SK-N-SH (cell line): Measurements from ENCODE around the gene MT1M. TPM values are rescaled to one million over a fixed set of nuclear protein-coding genes. Genes with fewer than 3 reads are reported as not detected.

Source experiments
- CTCF ChIA-PET: fragments of 300-600, 350-600 bp; formaldehyde crosslinking; extraction: SDS; loops from one replicate; lab custom pipeline; 2021; lab: Yijun Ruan, JAX
- POLR2A ChIA-PET: fragments of 350-600 bp; sonication (Branson Sonifier 250); formaldehyde crosslinking; extraction: SDS; loops from one replicate; lab custom pipeline; 2020; ENCODE audit warnings: antibody characterized with exemption, inconsistent platforms; lab: Yijun Ruan, JAX
- DNase-seq: peaks from one replicate; pipeline ENCODE4 v3.0.0; 2012
- H2AFZ ChIP-seq: fragments of 200-600 bp; sonication (generic); 2 replicates; pipeline ENCODE4 v1.8.1; 2016; ENCODE audit warnings: antibody characterized with exemption, mild to moderate bottlenecking, low read depth
- H3F3A ChIP-seq: fragments of 200-600 bp; sonication (generic); replicated peaks from 2 replicates; pipeline ENCODE3; 2016; ENCODE audit warnings: antibody characterized with exemption, mild to moderate bottlenecking; ENCODE audit not compliant: insufficient read depth
- H3K27ac ChIP-seq, 2 experiments: fragments of 200-500 bp in 1 of 2; fragments of 200-600 bp in 1 of 2; sonication (Bioruptor generic) in 1 of 2; sonication (generic), shearing (Covaris generic) in 1 of 2; 2 replicates each; pipeline versions ENCODE4 v1.5.1 to v1.6.1; 2014 to 2016; ENCODE audit warnings: low read depth in 2 of 2, inconsistent platforms in 1 of 2, low read length in 1 of 2, mild to moderate bottlenecking in 1 of 2, mixed read lengths in 1 of 2
- H3K27me3 ChIP-seq: fragments of 200-600 bp; sonication (generic), shearing (Covaris generic); 2 replicates; pipeline ENCODE4 v1.6.1; 2016; ENCODE audit warnings: mixed run types; ENCODE audit not compliant: insufficient read depth
- H3K36me3 ChIP-seq, 2 experiments: fragments of 200-500 bp in 1 of 2; fragments of 200-600 bp in 1 of 2; sonication (Bioruptor generic) in 1 of 2; sonication (generic) in 1 of 2; replicated peaks in 1 of 2; 2 replicates each; pipeline versions ENCODE3 to v1.5.1; 2014 to 2016; ENCODE audit warnings: low read length in 1 of 2, mild to moderate bottlenecking in 1 of 2; ENCODE audit not compliant: insufficient read depth in 2 of 2, control insufficient read depth in 1 of 2
- H3K4me1 ChIP-seq, 2 experiments: fragments of 200-500 bp in 1 of 2; fragments of 200-600 bp in 1 of 2; sonication (Bioruptor generic) in 1 of 2; sonication (generic), shearing (Covaris generic) in 1 of 2; 2 replicates each; pipeline versions ENCODE4 v1.5.1 to v1.6.1; 2014 to 2016; ENCODE audit warnings: low read depth in 1 of 2, low read length in 1 of 2, mixed run types in 1 of 2; ENCODE audit not compliant: insufficient read depth in 2 of 2, control insufficient read depth in 1 of 2
- H3K4me2 ChIP-seq: fragments of 200-600 bp; sonication (generic), shearing (Covaris generic); 2 replicates; pipeline ENCODE4 v1.6.1; 2017; ENCODE audit warnings: mixed run types
- H3K4me3 ChIP-seq, 2 experiments: fragments of 200-500 bp in 1 of 2; fragments of 200-600 bp in 1 of 2; sonication (Bioruptor generic) in 1 of 2; sonication (generic), shearing (Covaris generic) in 1 of 2; 2 replicates each; pipeline versions ENCODE4 v1.5.1 to v1.8.1; 2014 to 2016; ENCODE audit warnings: low read depth in 2 of 2, inconsistent platforms in 1 of 2, low read length in 1 of 2, mild to moderate bottlenecking in 1 of 2, mixed read lengths in 1 of 2, moderate library complexity in 1 of 2
- H3K79me2 ChIP-seq: fragments of 200-600 bp; sonication (generic); 2 replicates; pipeline ENCODE4 v1.8.1; 2017; ENCODE audit warnings: mild to moderate bottlenecking; ENCODE audit not compliant: insufficient read depth
- H3K9ac ChIP-seq: fragments of 200-600 bp; sonication (generic); 2 replicates; pipeline ENCODE4 v1.6.1; 2017; ENCODE audit warnings: mixed run types
- H3K9me2 ChIP-seq: fragments of 200-600 bp; sonication (generic); 2 replicates; pipeline ENCODE4 v1.6.1; 2017; ENCODE audit warnings: mixed run types
- H3K9me3 ChIP-seq: fragments of 200-600 bp; sonication (generic); 2 replicates; pipeline ENCODE4 v1.6.1; 2017; ENCODE audit warnings: mixed run types, mild to moderate bottlenecking, moderate library complexity
- H4K20me1 ChIP-seq: fragments of 200-600 bp; sonication (generic); 2 replicates; pipeline ENCODE4 v1.6.1; 2017; ENCODE audit warnings: mild to moderate bottlenecking, mixed run types; ENCODE audit not compliant: insufficient read depth
- FOXJ3 ChIP-seq: sonication (generic); formaldehyde crosslinking; IDR thresholded peaks from 2 replicates; pipeline ENCODE4 v1.5.1; 2020; ENCODE audit warnings: mild to moderate bottlenecking, missing genetic modification reagents
- JUND ChIP-seq: IDR thresholded peaks from 2 replicates; pipeline ENCODE4 v1.4.0; 2012
- MEF2A ChIP-seq: IDR thresholded peaks from 2 replicates; pipeline ENCODE4 v1.4.0; 2012; ENCODE audit warnings: low read depth, borderline replicate concordance
- MXI1 ChIP-seq: IDR thresholded peaks from 2 replicates; pipeline ENCODE4 v1.6.1; 2012; ENCODE audit warnings: mild to moderate bottlenecking, low read depth, low read length, improper control_type of control experiment
- POLR2AphosphoS5 ChIP-seq: IDR thresholded peaks from 2 replicates; pipeline ENCODE4 v1.6.1; 2012; ENCODE audit warnings: low read depth, low read length
- RXRA ChIP-seq: IDR thresholded peaks from 2 replicates; pipeline ENCODE4 v1.4.0; 2012; ENCODE audit warnings: low read depth, mild to moderate bottlenecking, borderline replicate concordance
- SIN3A ChIP-seq: IDR thresholded peaks from 2 replicates; pipeline ENCODE4 v1.6.1; 2012; ENCODE audit warnings: low read depth, mild to moderate bottlenecking, low read length, moderate library complexity, borderline replicate concordance
- TCF12 ChIP-seq: IDR thresholded peaks from 2 replicates; pipeline ENCODE4 v1.4.0; 2012
- YY1 ChIP-seq: IDR thresholded peaks from 2 replicates; pipeline ENCODE4 v1.4.0; 2012; ENCODE audit warnings: low read depth, mild to moderate bottlenecking
- WGBS: methylation state at CpG from one replicate; pipeline ENCODE4 v1.1.6; 2017; ENCODE audit warnings: low lambda C conversion rate; 5-methylcytosine and 5-hydroxymethylcytosine counted together
- polyA plus RNA-seq, 3 experiments: library from polyadenylated mRNA; depleted of rRNA; stranded (reverse); fragments of >200 nt; gene quantifications; 2 replicates each; pipeline ENCODE4 v1.2.3, GENCODE V29; 2012
- TF ChIP-seq, protein P1 (sequence below): IDR thresholded peaks from 2 replicates; pipeline ENCODE4 v1.4.0; 2012; ENCODE audit warnings: low read depth, borderline replicate concordance
- TF ChIP-seq, protein P2 (sequence below): fragments of 200-600 bp; sonication (generic); IDR thresholded peaks from 2 replicates; pipeline ENCODE4 v1.6.1; 2017; ENCODE audit warnings: antibody characterized with exemption, mild to moderate bottlenecking, moderate library complexity
- TF ChIP-seq, protein P3 (sequence below): IDR thresholded peaks from 2 replicates; pipeline ENCODE4 v1.4.0; 2012; ENCODE audit warnings: low read depth
- TF ChIP-seq, protein P4 (sequence below): IDR thresholded peaks from 2 replicates; pipeline ENCODE4 v1.6.1; 2012; ENCODE audit warnings: mild to moderate bottlenecking, low read depth, low read length, moderate library complexity

The MT1M gene
- polyA plus RNA-seq, 1 of the 3 experiments (the other 2 are of a cell fraction): 1.3 TPM

DNA sequence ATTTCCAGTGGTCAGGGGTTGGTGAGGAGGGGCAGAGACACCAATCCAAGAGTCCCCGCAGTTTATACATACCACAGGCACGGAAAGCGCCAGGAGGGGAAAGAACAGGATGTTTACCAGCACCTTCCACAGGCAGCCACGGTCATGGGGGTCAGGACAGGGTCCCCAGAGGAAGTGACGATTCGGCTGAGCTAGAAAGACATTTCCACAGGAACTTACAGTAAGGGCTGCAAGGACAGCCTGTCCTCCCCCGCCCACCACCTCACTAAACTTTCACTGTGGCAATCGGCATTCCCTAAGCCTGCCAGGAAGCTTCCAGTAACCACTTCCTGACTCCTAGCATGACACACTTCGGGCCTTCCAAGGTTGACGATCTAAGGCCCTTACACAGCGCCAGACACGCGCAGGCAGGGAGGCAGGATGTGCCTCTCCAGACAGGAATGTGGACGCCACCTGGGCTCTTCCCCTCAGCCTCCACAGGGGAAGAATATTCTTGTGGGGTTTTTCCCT is 25.3 kb upstream of the MT1M start (continued):
- TF ChIP-seq, protein P1, sequence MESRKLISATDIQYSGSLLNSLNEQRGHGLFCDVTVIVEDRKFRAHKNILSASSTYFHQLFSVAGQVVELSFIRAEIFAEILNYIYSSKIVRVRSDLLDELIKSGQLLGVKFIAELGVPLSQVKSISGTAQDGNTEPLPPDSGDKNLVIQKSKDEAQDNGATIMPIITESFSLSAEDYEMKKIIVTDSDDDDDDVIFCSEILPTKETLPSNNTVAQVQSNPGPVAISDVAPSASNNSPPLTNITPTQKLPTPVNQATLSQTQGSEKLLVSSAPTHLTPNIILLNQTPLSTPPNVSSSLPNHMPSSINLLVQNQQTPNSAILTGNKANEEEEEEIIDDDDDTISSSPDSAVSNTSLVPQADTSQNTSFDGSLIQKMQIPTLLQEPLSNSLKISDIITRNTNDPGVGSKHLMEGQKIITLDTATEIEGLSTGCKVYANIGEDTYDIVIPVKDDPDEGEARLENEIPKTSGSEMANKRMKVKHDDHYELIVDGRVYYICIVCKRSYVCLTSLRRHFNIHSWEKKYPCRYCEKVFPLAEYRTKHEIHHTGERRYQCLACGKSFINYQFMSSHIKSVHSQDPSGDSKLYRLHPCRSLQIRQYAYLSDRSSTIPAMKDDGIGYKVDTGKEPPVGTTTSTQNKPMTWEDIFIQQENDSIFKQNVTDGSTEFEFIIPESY: no peak
- TF ChIP-seq TCF12 (peak; percentile 80), MEF2A (no peak; the same call in 1 of the 2 replicates), JUND (no peak), SIN3A (peak; percentile 67; the same call in 1 of the 2 replicates), MXI1 (no peak), FOXJ3 (CRISPR knock-in tag) (no peak), YY1 (no peak), POLR2AphosphoS5 (peak; percentile 52; the same call in 1 of the 2 replicates)
- TF ChIP-seq, protein P2, sequence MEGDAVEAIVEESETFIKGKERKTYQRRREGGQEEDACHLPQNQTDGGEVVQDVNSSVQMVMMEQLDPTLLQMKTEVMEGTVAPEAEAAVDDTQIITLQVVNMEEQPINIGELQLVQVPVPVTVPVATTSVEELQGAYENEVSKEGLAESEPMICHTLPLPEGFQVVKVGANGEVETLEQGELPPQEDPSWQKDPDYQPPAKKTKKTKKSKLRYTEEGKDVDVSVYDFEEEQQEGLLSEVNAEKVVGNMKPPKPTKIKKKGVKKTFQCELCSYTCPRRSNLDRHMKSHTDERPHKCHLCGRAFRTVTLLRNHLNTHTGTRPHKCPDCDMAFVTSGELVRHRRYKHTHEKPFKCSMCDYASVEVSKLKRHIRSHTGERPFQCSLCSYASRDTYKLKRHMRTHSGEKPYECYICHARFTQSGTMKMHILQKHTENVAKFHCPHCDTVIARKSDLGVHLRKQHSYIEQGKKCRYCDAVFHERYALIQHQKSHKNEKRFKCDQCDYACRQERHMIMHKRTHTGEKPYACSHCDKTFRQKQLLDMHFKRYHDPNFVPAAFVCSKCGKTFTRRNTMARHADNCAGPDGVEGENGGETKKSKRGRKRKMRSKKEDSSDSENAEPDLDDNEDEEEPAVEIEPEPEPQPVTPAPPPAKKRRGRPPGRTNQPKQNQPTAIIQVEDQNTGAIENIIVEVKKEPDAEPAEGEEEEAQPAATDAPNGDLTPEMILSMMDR: no peak
- TF ChIP-seq, protein P3, sequence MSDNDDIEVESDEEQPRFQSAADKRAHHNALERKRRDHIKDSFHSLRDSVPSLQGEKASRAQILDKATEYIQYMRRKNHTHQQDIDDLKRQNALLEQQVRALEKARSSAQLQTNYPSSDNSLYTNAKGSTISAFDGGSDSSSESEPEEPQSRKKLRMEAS: peak; percentile 96
- TF ChIP-seq, protein P4, sequence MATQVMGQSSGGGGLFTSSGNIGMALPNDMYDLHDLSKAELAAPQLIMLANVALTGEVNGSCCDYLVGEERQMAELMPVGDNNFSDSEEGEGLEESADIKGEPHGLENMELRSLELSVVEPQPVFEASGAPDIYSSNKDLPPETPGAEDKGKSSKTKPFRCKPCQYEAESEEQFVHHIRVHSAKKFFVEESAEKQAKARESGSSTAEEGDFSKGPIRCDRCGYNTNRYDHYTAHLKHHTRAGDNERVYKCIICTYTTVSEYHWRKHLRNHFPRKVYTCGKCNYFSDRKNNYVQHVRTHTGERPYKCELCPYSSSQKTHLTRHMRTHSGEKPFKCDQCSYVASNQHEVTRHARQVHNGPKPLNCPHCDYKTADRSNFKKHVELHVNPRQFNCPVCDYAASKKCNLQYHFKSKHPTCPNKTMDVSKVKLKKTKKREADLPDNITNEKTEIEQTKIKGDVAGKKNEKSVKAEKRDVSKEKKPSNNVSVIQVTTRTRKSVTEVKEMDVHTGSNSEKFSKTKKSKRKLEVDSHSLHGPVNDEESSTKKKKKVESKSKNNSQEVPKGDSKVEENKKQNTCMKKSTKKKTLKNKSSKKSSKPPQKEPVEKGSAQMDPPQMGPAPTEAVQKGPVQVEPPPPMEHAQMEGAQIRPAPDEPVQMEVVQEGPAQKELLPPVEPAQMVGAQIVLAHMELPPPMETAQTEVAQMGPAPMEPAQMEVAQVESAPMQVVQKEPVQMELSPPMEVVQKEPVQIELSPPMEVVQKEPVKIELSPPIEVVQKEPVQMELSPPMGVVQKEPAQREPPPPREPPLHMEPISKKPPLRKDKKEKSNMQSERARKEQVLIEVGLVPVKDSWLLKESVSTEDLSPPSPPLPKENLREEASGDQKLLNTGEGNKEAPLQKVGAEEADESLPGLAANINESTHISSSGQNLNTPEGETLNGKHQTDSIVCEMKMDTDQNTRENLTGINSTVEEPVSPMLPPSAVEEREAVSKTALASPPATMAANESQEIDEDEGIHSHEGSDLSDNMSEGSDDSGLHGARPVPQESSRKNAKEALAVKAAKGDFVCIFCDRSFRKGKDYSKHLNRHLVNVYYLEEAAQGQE: peak; percentile 69

DNA sequence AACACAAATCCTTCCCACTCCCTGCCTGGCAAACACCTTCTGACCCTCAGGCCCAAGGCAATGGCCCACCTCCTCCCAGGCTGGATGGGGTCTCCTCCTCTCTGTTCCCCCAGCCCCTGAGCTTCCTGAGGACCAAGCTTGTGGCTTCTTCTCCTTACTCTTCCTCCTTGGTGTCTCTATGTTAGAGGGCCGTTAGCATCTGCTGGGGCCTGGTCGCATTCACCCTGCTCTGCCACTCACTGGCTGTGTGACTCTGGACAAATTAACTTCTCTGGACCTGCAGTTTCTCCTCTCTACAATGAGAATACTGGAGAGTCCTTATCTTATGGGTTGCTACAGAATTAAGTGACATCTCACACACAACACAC is 24.8 kb upstream of the MT1M start:
- H3K9me2 ChIP-seq: no peaks in the 10 kb centered on the region
- peak overlapping the region; percentile 88 for H3K4me2 ChIP-seq
- peak overlapping the region; percentile 90 for H3K9ac ChIP-seq
- peak overlapping the region; percentile 86 to 96 for H3K27ac ChIP-seq
- peaks cover 35 to 46% of the 10 kb centered on the region in 2 experiments; a peak in 3 of 4 replicates for H3K4me1 ChIP-seq
- CTCF ChIA-PET: interaction anchor here (1.2 to 8.2 kb wide), 3 partner anchors 44 to 182 kb away, joined by 3 to 138 read pairs (median 6); no protein-coding TSS in a partner anchor
- DNase-seq: no peak
- H3K79me2 ChIP-seq: peaks cover 30% of the 10 kb centered on the region
- H4K20me1 ChIP-seq: no peaks in the 10 kb centered on the region; the same call in 1 of the 2 replicates
- H2AFZ ChIP-seq: 0 out of 2 replicates have a peak overlapping the region, but pooled peaks have one; percentile 43
- POLR2A ChIA-PET: no interaction called here
- no peaks in the 10 kb centered on the region for H3K36me3 ChIP-seq
- H3K27me3 ChIP-seq: no peaks in the 10 kb centered on the region
- H3K4me3 ChIP-seq: peak overlapping the region in 1 of 2 experiments; percentile 13; a peak in 2 of 4 replicates
- H3K9me3 ChIP-seq: no peaks in the 10 kb centered on the region
- 62% methylated on average over 2 of the region's 2 CpGs for WGBS
- TF ChIP-seq MXI1 (no peak), RXRA (no peak)
- H3F3A ChIP-seq: peaks cover 56% of the 10 kb centered on the region
